ENCODE measurements around the gene FGD1.

Gene FGD1

GRCh38 chrX:54397113-54397512 lies 98.9 kb downstream of the FGD1 start:
- no peak for DNase-seq (ENCODE audit: low read depth in 2 of 2)

Measured in stimulated activated CD8-positive, alpha-beta memory T cell treated with anti-CD3 and anti-CD28 coated beads, Interleukin-2, amount 100 ng/mL, for 1 hour (primary cell).